PFSK-1 (cell line): Measurements from ENCODE around the gene CABYR.

Experiments used
- FOXP2 ChIP-seq: optimal IDR thresholded peaks from 2 replicates; pipeline ENCODE3; 2011; ENCODE audit warnings: borderline replicate concordance, control low read depth, inconsistent platforms; ENCODE audit not compliant: insufficient read depth; ENCODE audit errors: extremely low read length, extremely low read depth
- POLR2AphosphoS5 ChIP-seq: IDR thresholded peaks from 2 replicates; pipeline ENCODE4 v1.6.1; 2012; ENCODE audit warnings: low read depth, mild to moderate bottlenecking, control low read depth, low read length, moderate library complexity
- REST ChIP-seq, 2 experiments: IDR thresholded peaks; 2 replicates each; pipeline versions ENCODE4 v1.6.1 to v1.8.0; 2011 to 2012; ENCODE audit warnings: low read depth in 2 of 2, low read length in 2 of 2, control low read depth in 1 of 2, inconsistent platforms in 1 of 2, mild to moderate bottlenecking in 1 of 2, moderate library complexity in 1 of 2; ENCODE audit not compliant: insufficient read depth in 1 of 2
- SIN3A ChIP-seq: IDR thresholded peaks from 2 replicates; pipeline ENCODE4 v1.6.1; 2012; ENCODE audit warnings: mild to moderate bottlenecking, low read length, moderate library complexity, borderline replicate concordance; ENCODE audit not compliant: insufficient read depth
- TAF1 ChIP-seq: IDR thresholded peaks from 2 replicates; pipeline ENCODE4 v1.6.1; 2012; ENCODE audit warnings: low read length, control low read depth, borderline replicate concordance; ENCODE audit not compliant: insufficient read depth

The CABYR gene

GRCh38 chr18:24197412-24197811, 58.5 kb downstream of the CABYR start:
- no peak for TF ChIP-seq FOXP2
- TF ChIP-seq POLR2AphosphoS5 = no peak

- TF ChIP-seq FOXP2 (no peak), TAF1 (no peak), REST (IDR thresholded peaks at IDR 0.05; ENCODE audit: insufficient read depth in 1 of 2, low read depth in 2 of 2, low read length in 2 of 2) (no peak), POLR2AphosphoS5 (no peak), SIN3A (no peak)
Observed at GRCh38 chr18:24198461-24198860, 59.6 kb downstream of the CABYR start.

- no peak for TF ChIP-seq TAF1
- no peak for TF ChIP-seq REST (IDR thresholded peaks at IDR 0.05; ENCODE audit: insufficient read depth in 1 of 2, low read depth in 2 of 2, low read length in 2 of 2)
- no peak for TF ChIP-seq SIN3A
- TF ChIP-seq POLR2AphosphoS5 = no peak
- TF ChIP-seq FOXP2 = no peak
Observed at GRCh38 chr18:24199372-24199962, 60.6 kb downstream of the CABYR start.

GRCh38 chr18:24200494-24201290, 61.8 kb downstream of the CABYR start:
- TF ChIP-seq REST (IDR thresholded peaks at IDR 0.05; ENCODE audit: insufficient read depth in 1 of 2, low read depth in 2 of 2, low read length in 2 of 2) = no peak

GRCh38 chr18:24201699-24202687, 63.1 kb downstream of the CABYR start:
- TF ChIP-seq REST (IDR thresholded peaks at IDR 0.05; ENCODE audit: insufficient read depth in 1 of 2, low read depth in 2 of 2, low read length in 2 of 2) (no peak), SIN3A (no peak), TAF1 (no peak), FOXP2 (no peak), POLR2AphosphoS5 (no peak)
